Endometrial microvascular endothelial cells (primary cell): Measurements from ENCODE around the gene ZNF599. TPM values are rescaled to one million over a fixed set of nuclear protein-coding genes. Genes with fewer than 3 reads are reported as not detected.
"Not testable (repeated sequence)": the region's sequence is repeated elsewhere in the genome, so short reads cannot be mapped to it uniquely, and the experiment has no call there.

ENCODE experiments used
- in situ Hi-C: cut with HindIII; loops from 2 replicates; pipeline ENCODE4 v1.10.0; 2017; ENCODE audit warnings: low sequenced_read_pairs, low pct_unique_long_range_greater_than_20kb; ENCODE audit errors: inconsistent ontology term
- total RNA-seq: library from RNA; depleted of rRNA; stranded (reverse); fragments of >200 nt; gene quantifications from one replicate; pipeline ENCODE4 v1.2.3, GENCODE V29; 2015; ENCODE audit errors: inconsistent ontology term

Gene ZNF599
- 4.5 TPM for total RNA-seq

DNA sequence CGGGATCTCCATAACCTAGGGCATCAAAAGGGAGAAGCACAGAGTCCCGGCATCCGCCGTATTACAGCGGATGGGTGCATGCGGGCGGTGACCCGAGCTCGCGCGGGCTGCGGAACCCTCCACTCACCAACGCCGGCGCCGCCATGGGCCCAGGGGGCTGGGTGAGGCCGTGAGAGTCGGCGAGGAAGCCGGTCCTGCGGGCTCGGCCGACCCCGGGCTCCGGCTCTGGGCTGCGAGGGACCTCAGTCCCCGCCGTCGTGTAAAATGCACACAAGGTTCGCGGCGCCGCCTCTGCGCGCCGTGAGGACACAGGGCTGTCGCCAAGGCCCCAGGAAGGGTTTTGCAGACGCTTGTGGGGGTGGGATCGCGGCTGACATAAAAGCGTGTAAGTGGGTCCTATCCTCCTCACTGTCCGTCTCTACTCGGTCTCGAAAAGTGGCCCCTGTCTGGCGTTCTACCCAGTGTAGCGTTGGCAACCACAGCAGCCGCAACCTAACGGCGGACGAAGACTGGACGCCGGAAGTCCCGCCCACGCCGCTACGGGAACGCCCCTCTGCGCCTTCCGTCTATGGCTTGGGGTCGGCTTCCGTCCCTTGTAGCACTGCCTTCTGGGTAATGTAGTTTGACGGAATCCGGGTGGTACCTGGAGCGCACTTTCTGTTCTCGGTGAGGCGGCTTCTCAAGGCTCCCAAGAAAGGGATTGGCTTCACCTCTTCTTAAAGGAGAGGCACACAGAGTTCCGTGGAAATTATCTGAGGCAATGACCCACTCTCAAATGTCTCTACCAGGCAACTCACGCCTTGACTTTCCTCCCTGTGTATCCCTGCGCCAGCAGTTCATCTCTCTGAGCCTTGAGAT is at the start of gene ZNF599:
ZNF599 (minus strand) TSS at position 519 of the 858 bp plus-strand sequence; CDS start at position 145, 374 bp downstream.
- in situ Hi-C loops: no loop called here

- in situ Hi-C loops: no loop called here
Observed at GRCh38 chr19:34818270-34818669, 45.3 kb upstream of the ZNF599 start.

GRCh38 chr19:34816708-34817107 is 43.7 kb upstream of the ZNF599 start:
- in situ Hi-C loops: no loop called here

- in situ Hi-C loops: no loop called here
Observed at GRCh38 chr19:34808566-34808965, 35.6 kb upstream of the ZNF599 start.

GRCh38 chr19:34806976-34807860 is 34.2 kb upstream of the ZNF599 start:
- in situ Hi-C loops: no loop called here

DNA sequence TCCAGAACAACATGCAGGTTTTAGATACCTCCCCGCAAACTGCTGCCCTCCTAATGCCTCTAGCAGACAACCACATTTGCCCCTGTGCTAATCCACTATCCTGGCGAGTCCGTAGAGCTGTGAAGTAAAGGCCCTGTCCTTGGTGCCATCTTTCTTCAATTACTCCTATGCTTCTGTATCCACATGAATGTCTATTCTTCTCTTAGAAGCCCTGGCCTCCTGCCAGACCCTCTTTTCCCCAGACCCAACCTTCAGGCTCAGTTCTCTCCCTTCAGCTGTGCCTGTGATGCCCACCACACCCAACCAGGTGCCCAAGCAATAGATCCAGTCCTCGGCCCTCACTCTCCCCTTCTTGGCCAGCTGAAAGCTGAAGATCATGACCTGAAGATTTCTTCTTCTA is 31.1 kb upstream of the ZNF599 start:
- in situ Hi-C loops: no loop called here

DNA sequence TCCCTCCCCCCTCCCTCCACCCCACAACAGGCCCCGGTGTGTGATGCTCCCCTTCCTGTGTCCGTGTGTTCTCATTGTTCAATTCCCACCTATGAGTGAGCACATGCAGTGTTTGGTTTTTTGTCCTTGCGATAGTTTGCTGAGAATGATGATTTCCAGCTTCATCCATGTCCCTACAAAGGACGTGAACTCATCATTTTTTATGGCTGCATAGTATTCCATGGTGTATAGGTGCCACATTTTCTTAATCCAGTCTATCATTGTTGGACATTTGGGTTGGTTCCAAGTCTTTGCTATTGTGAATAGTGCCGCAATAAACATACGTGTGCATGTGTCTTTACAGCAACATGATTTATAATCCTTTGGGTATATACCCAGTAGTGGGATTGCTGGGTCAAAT is 23.9 kb upstream of the ZNF599 start:
- in situ Hi-C loops: not testable (repeated sequence)

GRCh38 chr19:34794066-34794960 is 21.3 kb upstream of the ZNF599 start:
- in situ Hi-C loops: no loop called here

DNA sequence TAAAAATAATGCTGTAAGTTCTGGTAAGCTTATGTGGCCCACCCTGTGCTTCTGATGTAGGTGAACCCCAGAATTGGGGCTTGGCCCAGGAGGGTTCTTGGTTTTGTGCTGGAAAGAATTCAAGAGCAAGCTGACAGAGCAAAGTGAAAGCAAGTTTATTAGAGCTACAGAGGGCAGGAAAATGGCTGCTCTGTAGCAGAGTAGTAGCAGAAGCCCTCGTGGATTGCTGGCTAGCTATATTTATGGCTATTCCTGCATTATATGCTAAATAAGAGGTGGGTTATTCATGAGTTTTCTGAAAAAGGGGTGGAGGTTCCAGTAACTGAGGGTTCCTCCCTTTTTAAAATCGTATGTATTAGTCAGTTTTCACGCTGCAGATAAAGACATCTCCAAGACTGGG is 20.6 kb upstream of the ZNF599 start:
- in situ Hi-C loops: no loop called here

DNA sequence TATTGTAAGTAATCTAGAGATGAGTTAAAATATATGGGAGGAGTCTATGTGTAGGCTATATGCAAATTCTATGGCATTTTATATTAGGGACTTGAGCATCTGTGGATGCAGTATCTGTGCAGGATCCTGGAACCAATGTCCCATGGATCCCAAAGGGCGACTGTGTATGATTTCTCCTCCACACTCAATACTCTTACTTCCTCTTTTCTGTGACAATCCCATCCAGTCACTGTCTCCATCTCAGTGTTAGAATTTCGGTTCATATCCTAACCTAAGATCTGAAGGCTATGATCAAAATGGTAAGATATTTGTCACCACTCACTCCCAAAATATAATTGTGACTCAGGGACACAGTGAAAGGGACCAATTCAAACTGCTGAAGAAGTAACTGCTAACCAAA is 15.1 kb upstream of the ZNF599 start:
- in situ Hi-C loops: no loop called here

- in situ Hi-C loops: no loop called here
Observed at GRCh38 chr19:34787059-34787824, 14.2 kb upstream of the ZNF599 start.

DNA sequence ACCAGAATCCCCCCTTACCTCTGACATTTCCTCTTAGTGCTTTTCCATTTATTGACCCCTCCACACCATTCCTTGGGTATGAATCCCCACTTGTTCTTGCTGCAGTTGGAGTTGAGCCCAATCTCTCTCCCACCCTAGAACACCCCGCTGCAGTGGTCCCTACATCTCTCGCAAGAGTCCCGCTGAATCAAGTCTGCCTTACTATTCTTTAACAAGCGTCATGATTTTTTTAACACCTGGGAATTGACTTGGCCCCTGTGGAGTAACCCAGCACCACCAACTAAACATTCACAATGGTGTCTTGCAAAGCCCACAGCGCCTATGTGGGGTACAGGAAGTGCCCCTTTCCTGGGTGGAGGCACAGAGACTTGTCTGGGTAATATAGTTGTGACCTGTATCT is 13.2 kb upstream of the ZNF599 start:
- in situ Hi-C loops: no loop called here

DNA sequence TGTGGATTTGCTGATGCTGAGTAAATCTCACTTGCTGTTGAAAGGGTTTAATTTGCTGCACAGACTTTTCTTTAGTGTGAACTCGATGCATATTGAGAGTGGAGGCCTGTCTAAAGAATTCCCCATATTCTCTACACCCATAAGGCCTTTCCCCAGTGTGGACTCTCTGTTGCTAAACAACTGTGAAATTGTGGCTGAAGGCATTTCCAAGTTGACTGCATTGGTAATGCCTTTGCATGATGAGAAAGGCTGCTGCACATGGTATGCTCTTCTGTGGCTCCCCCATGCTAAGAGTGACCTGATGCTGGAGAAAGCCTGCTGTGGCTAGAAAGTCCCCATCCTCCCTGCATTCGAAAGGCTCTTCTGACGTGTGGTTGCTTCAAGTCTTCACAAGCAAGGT is 6.6 kb upstream of the ZNF599 start:
- in situ Hi-C loops: no loop called here

DNA sequence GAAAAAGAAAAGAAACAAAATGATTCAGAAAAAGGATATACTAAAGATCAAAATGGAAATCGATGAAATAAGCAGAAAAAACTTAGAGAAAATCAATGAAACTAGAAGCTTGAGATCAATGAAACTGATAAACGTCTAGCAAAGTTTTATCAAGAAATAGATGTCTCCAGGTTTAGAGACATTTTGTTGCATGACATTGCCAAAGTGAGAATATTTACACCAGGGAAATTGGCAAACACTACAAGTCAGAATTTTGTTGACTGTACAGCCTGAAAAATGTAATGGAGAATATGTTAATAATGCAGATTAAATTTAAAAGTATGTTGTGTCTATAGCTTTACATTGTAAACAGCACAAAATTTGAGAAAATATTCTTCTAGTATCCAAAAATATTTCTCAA is 5.3 kb upstream of the ZNF599 start:
- in situ Hi-C loops: no loop called here

- in situ Hi-C loops: no loop called here
Observed at GRCh38 chr19:34774857-34775256, 1.8 kb upstream of the ZNF599 start.

GRCh38 chr19:34773555-34773864 is 495 bp upstream of the ZNF599 start:
- in situ Hi-C loops: no loop called here

DNA sequence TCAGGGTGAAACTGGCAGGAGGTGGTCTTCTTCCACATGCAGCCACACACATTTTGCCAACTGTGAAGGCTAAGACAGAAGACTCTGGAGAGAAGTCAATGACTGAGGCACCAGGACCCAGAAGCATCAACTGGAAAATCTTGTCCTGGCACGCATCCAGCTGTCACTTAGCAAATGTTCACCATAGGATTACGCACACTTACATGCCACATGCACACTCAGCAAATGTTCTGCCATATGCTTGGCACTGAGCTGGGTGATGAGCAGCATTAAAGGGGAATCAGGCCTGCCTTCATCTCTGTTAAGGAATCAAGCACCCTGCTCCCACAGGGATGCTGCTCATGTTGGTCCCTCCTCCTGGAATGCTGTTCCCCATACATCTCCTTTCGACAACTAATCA is 5.1 kb downstream of the ZNF599 start:
- in situ Hi-C loops: no loop called here

- in situ Hi-C loops: no loop called here
Observed at GRCh38 chr19:34766386-34766785, 6.6 kb downstream of the ZNF599 start.
